Testis (tissue), 3 donors: ENCODE results near the gene LENG8. TPM values are rescaled to one million over a fixed set of nuclear protein-coding genes. Genes with fewer than 3 reads are reported as not detected.

Experiments used
- DNase-seq: peaks from one replicate; pipeline ENCODE4 v3.0.0-alpha.2; 2019
- H3K27ac ChIP-seq, 2 donors: fragments of 200-600 bp; sonication (generic); one replicate each; pipeline ENCODE4 v1.5.1; 2019
- H3K27me3 ChIP-seq: fragments of 200-600 bp; sonication (generic); one replicate; pipeline ENCODE4 v1.5.1; 2019
- H3K36me3 ChIP-seq: fragments of 200-600 bp; sonication (generic); one replicate; pipeline ENCODE4 v1.5.1; 2017; ENCODE audit warnings: low read depth; ENCODE audit errors: missing control alignments
- H3K4me1 ChIP-seq: fragments of 200-600 bp; sonication (generic); one replicate; pipeline ENCODE4 v1.5.1; 2019
- H3K4me3 ChIP-seq, 2 donors: fragments of 200-600 bp; sonication (generic); one replicate each; pipeline ENCODE4 v1.5.1; 2017 to 2019
- H3K9me3 ChIP-seq: fragments of 200-600 bp; sonication (generic); one replicate; pipeline ENCODE4 v1.5.1; 2017
- POLR2A ChIP-seq: fragments of 450-650 bp; IDR thresholded peaks from one replicate; pipeline ENCODE4 v1.6.1; 2017; ENCODE audit warnings: antibody characterized with exemption, mild to moderate bottlenecking, moderate library complexity
- whole genome bisulfite sequencing, 2 donors: methylation state at CpG; one replicate each; pipeline ENCODE4 v1.1.5; 2018; 5-methylcytosine and 5-hydroxymethylcytosine counted together
- intact Hi-C: fragments of 100-400 bp; cut with DNase I; formaldehyde crosslinking; loops from one replicate; pipeline ENCODE4 v1.15.1; 2023; ENCODE audit warnings: low total_unique reads
- polyA plus RNA-seq: library from polyadenylated mRNA; stranded (reverse); fragments of 350-450 nt; fragmentation: Illumina TruSeq; extraction: RNeasy Lipid Tissue Mini Kit (QIAGEN cat#74804); gene quantifications from one replicate; pipeline ENCODE4 v1.2.3, GENCODE V29; 2014; ENCODE audit warnings: low read depth, low replicate concordance; ENCODE audit not compliant: insufficient read depth
- total RNA-seq, 2 donors: library from RNA; depleted of rRNA; stranded (reverse); fragments of >200 nt; gene quantifications; one replicate each; pipeline ENCODE4 v1.2.3, GENCODE V29; 2016
- TF ChIP-seq, protein P1 (sequence below), 3 experiments: fragments of 450-650 bp in 2 of 3; fragments of 200-600 bp in 1 of 3; sonication (generic) in 1 of 3; IDR thresholded peaks; one replicate each; pipeline ENCODE4 v1.5.1; 2016 to 2019; ENCODE audit warnings: antibody characterized with exemption in 3 of 3, mild to moderate bottlenecking in 2 of 3, moderate library complexity in 1 of 3

LENG8 gene
- total and polyA plus RNA-seq, 3 donors from 2014 or later = 167 to 507 (median 313) TPM

DNA sequence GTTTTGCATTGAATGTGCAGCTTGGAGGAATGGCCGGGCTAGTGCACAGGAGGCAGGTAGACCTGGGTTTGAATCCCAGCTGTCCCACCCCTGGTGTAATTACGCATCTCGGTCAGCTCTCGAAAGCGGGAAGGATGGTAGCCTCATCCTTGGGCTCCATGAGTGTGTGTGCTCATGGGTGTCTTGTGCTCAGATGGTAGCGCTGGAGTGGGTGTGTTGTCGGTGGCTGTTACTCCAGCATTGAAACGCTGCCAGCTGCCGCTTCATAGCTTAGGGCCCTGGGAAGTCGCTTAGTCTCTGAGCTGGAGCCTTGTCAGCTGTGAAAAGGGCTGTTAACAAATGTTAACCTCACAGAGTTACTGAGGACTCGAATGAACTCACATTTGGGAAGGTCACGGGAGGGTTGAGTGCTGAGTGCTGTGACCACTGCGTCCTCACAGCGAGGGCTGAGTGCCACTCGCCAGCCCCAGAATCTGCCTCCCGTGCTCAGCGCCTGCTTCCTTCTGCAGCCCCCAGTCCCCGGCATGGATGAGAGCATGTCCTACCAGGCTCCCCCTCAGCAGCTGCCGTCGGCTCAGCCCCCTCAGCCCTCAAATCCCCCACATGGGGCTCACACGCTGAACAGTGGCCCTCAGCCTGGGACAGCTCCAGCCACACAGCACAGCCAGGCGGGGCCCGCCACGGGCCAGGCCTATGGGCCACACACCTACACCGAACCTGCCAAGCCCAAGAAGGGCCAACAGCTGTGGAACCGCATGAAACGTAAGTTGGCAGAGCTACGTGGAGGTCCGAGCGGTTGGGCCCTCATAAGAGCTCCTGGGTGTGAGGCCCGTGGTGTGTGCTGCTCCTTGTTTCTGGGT lies 5.2 kb downstream of the LENG8 start:
- no peaks in the 10 kb centered on the region for H3K9me3 ChIP-seq
- H3K27me3 ChIP-seq = no peaks in the 10 kb centered on the region
- no peak for TF ChIP-seq POLR2A
- TF ChIP-seq, protein P1, sequence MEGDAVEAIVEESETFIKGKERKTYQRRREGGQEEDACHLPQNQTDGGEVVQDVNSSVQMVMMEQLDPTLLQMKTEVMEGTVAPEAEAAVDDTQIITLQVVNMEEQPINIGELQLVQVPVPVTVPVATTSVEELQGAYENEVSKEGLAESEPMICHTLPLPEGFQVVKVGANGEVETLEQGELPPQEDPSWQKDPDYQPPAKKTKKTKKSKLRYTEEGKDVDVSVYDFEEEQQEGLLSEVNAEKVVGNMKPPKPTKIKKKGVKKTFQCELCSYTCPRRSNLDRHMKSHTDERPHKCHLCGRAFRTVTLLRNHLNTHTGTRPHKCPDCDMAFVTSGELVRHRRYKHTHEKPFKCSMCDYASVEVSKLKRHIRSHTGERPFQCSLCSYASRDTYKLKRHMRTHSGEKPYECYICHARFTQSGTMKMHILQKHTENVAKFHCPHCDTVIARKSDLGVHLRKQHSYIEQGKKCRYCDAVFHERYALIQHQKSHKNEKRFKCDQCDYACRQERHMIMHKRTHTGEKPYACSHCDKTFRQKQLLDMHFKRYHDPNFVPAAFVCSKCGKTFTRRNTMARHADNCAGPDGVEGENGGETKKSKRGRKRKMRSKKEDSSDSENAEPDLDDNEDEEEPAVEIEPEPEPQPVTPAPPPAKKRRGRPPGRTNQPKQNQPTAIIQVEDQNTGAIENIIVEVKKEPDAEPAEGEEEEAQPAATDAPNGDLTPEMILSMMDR (IDR thresholded peaks at IDR 0.05) = no peak
- intact Hi-C loops = no loop called here
- no peaks in the 10 kb centered on the region for H3K36me3 ChIP-seq
- no peak for DNase-seq
- no peak overlapping the region for H3K4me3 ChIP-seq
- WGBS, 2 donors = 89 to 94% methylated on average over 19 to 31 of the region's 31 CpGs
- peaks cover 10% of the 10 kb centered on the region for H3K4me1 ChIP-seq
- H3K27ac ChIP-seq = no peak overlapping the region

DNA sequence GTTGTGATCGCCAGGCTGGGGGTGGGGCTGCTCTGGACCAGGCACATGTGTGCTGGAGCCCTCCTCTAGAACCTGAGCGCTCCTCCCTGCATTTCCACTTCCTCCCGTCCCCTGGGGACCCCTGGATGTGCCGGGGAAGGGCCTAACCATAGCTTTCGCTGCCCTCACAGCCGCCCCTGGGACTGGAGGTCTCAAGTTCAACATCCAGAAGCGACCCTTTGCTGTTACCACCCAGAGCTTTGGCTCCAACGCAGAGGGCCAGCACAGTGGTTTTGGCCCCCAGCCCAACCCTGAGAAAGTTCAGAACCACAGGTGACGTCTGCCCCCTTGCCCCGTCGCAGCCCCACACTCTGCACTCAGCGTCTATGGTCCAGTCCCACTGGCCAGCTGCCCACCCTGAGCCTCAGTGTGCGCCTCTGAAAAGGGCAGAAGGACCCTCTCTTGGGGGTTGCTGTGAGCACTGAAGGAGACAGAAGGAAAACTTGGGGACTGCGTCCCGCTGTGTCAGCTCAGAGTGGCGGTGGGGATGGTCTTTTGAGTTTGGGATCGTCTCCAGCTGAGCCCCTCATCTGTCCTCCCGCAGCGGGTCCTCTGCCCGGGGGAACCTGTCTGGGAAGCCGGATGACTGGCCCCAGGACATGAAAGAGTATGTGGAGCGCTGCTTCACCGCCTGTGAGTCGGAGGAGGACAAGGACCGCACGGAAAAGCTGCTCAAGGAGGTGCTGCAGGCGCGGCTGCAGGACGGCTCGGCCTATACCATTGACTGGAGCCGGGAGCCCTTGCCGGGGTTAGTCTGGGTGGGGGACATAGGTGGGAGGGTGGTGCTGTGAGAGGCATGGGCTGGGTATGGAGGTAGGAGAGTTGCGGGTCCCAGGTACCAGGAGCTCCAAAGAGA lies 6.0 kb downstream of the LENG8 start:
- Histone ChIP-seq H3K4me1 (peaks cover 13% of the 10 kb centered on the region), H3K27ac (no peak overlapping the region), H3K9me3 (no peaks in the 10 kb centered on the region), H3K4me3 (no peak overlapping the region), H3K27me3 (no peaks in the 10 kb centered on the region), H3K36me3 (no peaks in the 10 kb centered on the region)
- no peak for DNase-seq
- TF ChIP-seq POLR2A = no peak
- TF ChIP-seq, protein P1 (IDR thresholded peaks at IDR 0.05) = no peak
- intact Hi-C loops = no loop called here
- 87 to 91% methylated on average over 26 to 33 of the region's 33 CpGs for WGBS, 2 donors

GRCh38 chr19:54455786-54456422 lies 6.9 kb downstream of the LENG8 start:
- no peak for TF ChIP-seq POLR2A
- TF ChIP-seq, protein P1 (IDR thresholded peaks at IDR 0.05) = no peak
- no peak for DNase-seq
- 82 to 89% methylated on average over 30 to 40 of the region's 40 CpGs for WGBS, 2 donors
- H3K4me1 ChIP-seq = peaks cover 5% of the 10 kb centered on the region
- H3K36me3 ChIP-seq = no peaks in the 10 kb centered on the region
- no peaks in the 10 kb centered on the region for H3K9me3 ChIP-seq
- no peak overlapping the region for H3K27ac ChIP-seq
- no peaks in the 10 kb centered on the region for H3K27me3 ChIP-seq
- intact Hi-C loops = no loop called here
- no peak overlapping the region for H3K4me3 ChIP-seq

DNA sequence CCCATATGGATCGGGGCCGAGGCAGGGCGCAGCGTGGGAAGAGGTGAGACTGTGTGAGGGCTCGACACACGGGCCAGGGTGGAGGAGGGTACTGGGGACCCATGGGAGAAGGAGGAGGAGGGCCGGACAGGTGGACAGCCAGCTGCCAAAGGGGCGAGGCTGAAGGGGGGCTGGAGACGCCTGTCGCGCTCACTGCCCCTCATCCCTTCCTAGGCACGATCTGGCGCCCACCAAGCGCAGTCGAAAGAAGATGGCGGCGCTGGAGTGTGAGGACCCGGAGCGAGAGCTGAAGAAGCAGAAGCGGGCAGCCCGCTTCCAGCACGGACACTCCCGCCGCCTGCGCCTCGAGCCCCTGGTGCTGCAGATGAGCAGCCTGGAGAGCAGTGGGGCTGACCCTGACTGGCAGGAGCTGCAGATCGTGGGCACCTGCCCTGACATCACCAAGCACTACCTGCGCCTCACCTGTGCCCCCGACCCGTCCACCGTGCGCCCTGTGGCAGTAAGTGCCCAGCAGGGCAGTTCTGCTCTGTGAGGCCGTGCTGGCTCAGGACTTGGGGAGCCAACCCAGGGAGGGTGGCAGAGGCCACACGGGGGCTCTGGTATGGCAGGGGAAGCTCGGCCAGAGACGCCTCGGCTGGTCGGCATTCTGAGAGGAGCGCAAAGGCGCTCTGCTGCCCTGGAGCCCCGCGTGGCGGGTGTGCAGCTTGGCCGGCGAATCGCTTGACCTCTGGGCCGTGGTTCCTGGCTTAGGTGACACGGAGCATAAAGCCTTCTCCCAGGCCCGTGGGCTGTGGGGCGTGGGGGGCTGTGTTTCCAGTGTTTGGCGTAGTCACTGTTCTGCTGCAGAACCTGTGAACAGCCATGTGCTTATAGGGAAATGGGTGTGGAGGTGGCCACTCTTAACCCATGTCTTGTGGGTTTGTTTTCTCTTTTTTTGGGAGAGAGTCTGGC lies 7.7 kb downstream of the LENG8 start:
- Histone ChIP-seq H3K27ac (no peak overlapping the region), H3K36me3 (no peaks in the 10 kb centered on the region), H3K4me3 (no peak overlapping the region), H3K4me1 (peaks cover 5% of the 10 kb centered on the region), H3K27me3 (no peaks in the 10 kb centered on the region), H3K9me3 (no peaks in the 10 kb centered on the region)
- intact Hi-C loops = no loop called here
- 91 to 92% methylated on average over 17 to 47 of the region's 51 CpGs for WGBS, 2 donors
- DNase-seq = no peak
- TF ChIP-seq, protein P1 (IDR thresholded peaks at IDR 0.05) = no peak
- TF ChIP-seq POLR2A = no peak
